ACC112 (cell line): ENCODE results near the gene SMARCA4.
"Not testable (repeated sequence)": the region's sequence is repeated elsewhere in the genome, so short reads cannot be mapped to it uniquely, and the experiment has no call there.

Source experiments
- H2AFZ ChIP-seq: fragments of 200-600 bp; sonication (generic); one replicate; pipeline ENCODE4 v1.6.0; 2017; ENCODE audit warnings: antibody characterized with exemption, low read length; ENCODE audit not compliant: unreplicated experiment
- H3K27ac ChIP-seq: fragments of 200-600 bp; sonication (generic); 2 replicates; pipeline ENCODE4 v1.5.1; 2014; ENCODE audit warnings: low read depth, mild to moderate bottlenecking, antibody characterized with exemption, low read length, moderate library complexity
- H3K27me3 ChIP-seq: fragments of 200-600 bp; sonication (generic); 2 replicates; pipeline ENCODE4 v1.6.1; 2014; ENCODE audit warnings: mild to moderate bottlenecking, antibody characterized with exemption, low read length, moderate library complexity, mixed read lengths; ENCODE audit not compliant: insufficient read depth
- H3K36me3 ChIP-seq: fragments of 200-600 bp; sonication (generic); 2 replicates; pipeline ENCODE4 v1.6.1; 2016; ENCODE audit warnings: mild to moderate bottlenecking, antibody characterized with exemption, low read length, moderate library complexity, mixed read lengths; ENCODE audit not compliant: insufficient read depth
- H3K4me1 ChIP-seq: fragments of 200-600 bp; sonication (generic); one replicate; pipeline ENCODE4 v1.6.1; 2016; ENCODE audit warnings: low read length, mixed read lengths; ENCODE audit not compliant: insufficient read depth, unreplicated experiment, control insufficient read depth
- H3K4me3 ChIP-seq: fragments of 200-600 bp; sonication (generic); 2 replicates; pipeline ENCODE4 v1.5.1; 2014; ENCODE audit warnings: mild to moderate bottlenecking, low read depth, low read length
- H3K79me2 ChIP-seq: fragments of 200-600 bp; sonication (generic); one replicate; pipeline ENCODE4 v1.6.0; 2016; ENCODE audit warnings: low read length; ENCODE audit not compliant: control insufficient read depth, unreplicated experiment, insufficient read depth

SMARCA4 gene

DNA sequence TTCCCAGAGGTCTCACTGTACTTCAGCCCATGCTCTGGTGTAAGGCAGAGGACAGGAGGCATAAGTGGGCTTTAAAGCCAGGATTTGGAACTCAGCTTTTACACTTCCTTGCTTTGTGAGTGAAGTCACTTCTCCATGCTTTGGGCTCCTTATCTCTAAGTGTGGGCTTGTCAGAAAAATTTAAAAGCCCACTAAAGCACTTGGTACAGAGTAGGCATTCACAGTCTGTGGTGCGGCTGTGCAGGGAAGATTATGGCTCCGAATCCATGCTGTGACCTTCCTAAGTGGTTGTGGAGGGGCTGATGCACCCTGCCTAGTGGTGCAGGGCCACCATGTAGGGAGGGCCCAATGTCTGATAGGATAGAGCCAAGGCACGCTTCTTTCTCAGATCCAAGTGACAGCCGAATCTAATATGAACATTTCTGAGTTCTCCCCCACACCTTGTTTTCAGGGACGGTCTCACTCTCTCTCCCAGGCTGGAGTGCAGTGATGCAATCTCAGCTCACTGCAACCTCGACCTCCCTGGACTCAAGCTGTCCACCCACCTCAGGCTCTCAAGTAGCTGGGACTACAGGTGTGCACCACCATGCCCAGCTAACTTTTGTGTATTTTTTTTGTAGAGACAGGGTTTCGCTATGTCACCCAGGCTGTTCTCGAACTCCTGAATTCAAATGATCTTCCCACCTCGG, 25.3 kb upstream of the SMARCA4 start:
- Histone ChIP-seq H3K79me2 (peaks cover 7% of the 10 kb centered on the region), H3K27ac (no peak overlapping the region), H3K27me3 (no peaks in the 10 kb centered on the region), H3K4me3 (no peak overlapping the region), H3K4me1 (peaks cover 3% of the 10 kb centered on the region), H2AFZ (no peak overlapping the region), H3K36me3 (no peaks in the 10 kb centered on the region)

DNA sequence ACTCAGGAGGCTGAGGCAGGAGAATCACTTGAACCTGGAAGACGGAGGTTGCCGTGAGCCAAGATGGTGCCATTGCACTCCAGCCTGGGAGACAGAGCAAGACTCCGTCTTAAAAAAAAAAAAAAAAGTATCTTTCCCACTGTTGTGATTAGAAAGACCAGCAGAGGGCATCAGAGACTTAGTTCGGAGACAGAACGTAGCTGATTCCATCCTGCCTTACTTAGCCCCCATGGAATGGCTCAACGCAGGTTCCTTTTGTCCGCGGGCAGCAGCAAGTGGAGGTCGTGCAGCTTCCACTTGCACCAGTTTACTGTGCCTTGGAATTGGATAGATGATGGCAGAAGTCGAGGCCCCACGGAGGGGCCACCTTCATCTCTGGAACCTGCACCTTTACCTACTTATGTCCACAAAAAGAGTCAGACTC, 24.2 kb upstream of the SMARCA4 start:
- Histone ChIP-seq H2AFZ (no peak overlapping the region), H3K36me3 (no peaks in the 10 kb centered on the region)

DNA sequence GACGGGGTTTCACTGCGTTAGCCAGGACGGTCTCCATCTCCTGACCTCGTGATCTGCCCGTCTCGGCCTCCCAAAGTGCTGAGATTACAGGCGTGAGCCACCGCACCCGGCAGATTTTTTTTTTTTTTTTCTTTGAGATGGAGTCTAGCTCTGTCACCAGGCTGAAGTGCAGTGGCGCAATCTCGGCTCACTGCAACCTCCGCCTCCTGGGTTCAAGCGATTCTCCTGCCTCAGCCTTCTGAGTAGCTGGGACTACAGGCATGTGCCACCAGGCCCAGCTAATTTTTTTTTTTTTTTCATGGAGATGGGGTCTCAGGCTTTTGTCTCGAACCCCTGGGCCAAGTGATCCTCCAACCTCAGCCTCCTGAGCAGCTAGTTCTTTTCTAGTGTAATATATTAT, 19.2 kb upstream of the SMARCA4 start:
- not testable (repeated sequence) for H2AFZ ChIP-seq, H3K27ac ChIP-seq, H3K36me3 ChIP-seq, H3K4me3 ChIP-seq, H3K27me3 ChIP-seq, H3K79me2 ChIP-seq, H3K4me1 ChIP-seq

More for the DNA sequence above, 24.2 kb upstream of the SMARCA4 start:
- H3K79me2 ChIP-seq, result peaks cover 2% of the 10 kb centered on the region
- no peaks in the 10 kb centered on the region for H3K27me3 ChIP-seq
- H3K4me3 ChIP-seq, result no peak overlapping the region
- H3K27ac ChIP-seq, result no peak overlapping the region
- H3K4me1 ChIP-seq, result peaks cover 3% of the 10 kb centered on the region

DNA sequence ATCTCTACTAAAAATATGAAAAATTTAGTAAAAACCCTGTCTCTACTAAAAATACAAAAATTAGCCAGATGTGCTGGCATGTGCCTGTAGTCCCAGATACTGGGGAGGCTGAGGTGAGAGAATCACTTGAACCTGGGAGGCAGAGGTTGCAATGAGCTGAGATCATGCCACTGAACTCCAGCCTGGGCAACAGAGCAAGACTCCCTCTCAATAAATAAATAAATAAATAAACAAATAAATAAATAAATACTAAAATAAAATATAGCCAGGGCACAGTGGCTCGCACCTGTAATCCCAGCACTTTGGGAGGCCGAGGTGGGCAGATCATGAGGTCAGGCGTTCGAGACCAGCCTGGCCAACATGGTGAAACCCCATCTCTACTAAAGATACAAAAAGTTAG, 17.4 kb upstream of the SMARCA4 start:
- H3K4me1 ChIP-seq, H3K36me3 ChIP-seq, H3K27me3 ChIP-seq: not testable (repeated sequence)

DNA sequence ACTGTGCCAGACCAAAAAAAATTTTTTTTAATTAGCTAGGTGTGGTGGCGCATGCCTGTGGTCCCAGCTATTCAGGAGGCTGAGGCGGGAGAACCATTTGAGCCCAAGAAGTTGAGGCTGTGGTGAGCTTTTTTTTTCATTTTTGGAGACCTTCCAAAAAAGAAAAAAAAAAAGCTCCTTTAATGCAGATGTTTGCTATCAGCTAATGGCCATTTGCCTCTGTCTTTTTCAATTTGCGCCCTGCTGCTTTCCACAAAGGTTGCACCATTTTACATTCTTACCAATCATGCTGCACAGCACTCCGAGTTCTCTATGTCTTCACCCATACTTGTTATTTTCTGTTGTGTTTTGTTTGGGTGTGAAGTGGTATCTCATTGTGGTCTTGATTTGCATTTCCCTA, 15.6 kb upstream of the SMARCA4 start:
- Histone ChIP-seq H2AFZ (no peak overlapping the region), H3K27ac (no peak overlapping the region), H3K79me2 (no peaks in the 10 kb centered on the region), H3K36me3 (no peaks in the 10 kb centered on the region), H3K4me1 (no peaks in the 10 kb centered on the region), H3K27me3 (no peaks in the 10 kb centered on the region), H3K4me3 (no peak overlapping the region)

More for the DNA sequence above, 17.4 kb upstream of the SMARCA4 start:
- H2AFZ ChIP-seq, H3K79me2 ChIP-seq, H3K27ac ChIP-seq, H3K4me3 ChIP-seq: not testable (repeated sequence)

DNA sequence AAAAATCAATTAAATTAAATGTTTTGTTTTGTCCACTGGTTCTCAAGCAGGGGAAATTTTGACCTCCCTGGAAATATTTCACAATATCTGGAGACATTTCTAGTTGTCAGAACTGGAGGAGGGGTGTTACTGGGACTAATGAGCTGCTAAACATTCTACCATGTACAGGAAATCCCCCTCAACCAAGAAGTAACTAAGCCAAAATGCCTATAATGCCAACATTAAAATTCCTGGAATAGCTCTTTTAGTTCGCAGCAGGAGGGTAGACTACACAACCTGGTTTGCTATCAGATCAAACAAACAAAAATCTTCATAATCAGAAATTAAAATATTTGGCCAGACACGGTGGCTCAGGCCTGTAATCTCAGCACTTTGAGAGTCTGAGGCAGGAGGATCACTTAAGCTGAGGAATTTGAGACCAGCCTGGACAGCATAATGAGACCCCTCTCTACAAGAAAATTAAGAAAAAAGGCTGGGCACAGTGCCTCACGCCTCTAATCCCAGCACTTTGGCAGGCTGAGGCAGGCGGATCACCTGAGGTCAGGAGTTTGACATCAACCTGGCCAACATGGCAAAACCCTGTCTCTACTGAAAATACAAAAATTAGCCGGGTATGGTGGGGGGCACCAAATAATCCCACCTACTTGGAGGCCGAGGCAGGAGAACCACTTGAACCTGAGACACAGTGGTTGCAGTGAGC, 13.7 kb upstream of the SMARCA4 start:
- Histone ChIP-seq H3K79me2 (no peaks in the 10 kb centered on the region), H3K36me3 (no peaks in the 10 kb centered on the region), H3K4me1 (no peaks in the 10 kb centered on the region), H3K27me3 (no peaks in the 10 kb centered on the region), H3K27ac (no peak overlapping the region), H3K4me3 (no peak overlapping the region), H2AFZ (no peak overlapping the region)

DNA sequence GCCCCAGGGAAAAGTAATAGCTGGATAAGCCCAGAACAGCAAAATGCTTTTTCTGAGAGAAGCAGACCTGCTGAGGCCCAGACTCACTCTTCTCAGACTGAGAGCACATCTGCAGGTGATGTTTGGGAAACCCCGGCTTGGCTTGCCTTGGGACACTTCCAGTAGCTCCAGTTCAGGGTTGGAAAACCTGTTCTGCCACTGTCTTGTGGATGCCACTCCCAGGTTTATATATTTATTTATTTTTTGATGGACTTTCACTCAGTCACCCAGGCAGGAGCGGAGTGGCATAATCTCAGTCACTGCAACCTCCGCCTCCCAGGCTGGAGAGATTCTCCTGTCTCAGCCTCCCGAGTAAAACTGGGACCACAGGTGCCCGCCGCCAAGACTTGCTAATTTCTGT, 8.0 kb upstream of the SMARCA4 start:
- Histone ChIP-seq H3K27ac (no peak overlapping the region), H3K4me1 (peaks cover 5% of the 10 kb centered on the region), H3K27me3 (no peaks in the 10 kb centered on the region), H3K79me2 (no peaks in the 10 kb centered on the region), H3K36me3 (no peaks in the 10 kb centered on the region), H2AFZ (no peak overlapping the region), H3K4me3 (no peak overlapping the region)

DNA sequence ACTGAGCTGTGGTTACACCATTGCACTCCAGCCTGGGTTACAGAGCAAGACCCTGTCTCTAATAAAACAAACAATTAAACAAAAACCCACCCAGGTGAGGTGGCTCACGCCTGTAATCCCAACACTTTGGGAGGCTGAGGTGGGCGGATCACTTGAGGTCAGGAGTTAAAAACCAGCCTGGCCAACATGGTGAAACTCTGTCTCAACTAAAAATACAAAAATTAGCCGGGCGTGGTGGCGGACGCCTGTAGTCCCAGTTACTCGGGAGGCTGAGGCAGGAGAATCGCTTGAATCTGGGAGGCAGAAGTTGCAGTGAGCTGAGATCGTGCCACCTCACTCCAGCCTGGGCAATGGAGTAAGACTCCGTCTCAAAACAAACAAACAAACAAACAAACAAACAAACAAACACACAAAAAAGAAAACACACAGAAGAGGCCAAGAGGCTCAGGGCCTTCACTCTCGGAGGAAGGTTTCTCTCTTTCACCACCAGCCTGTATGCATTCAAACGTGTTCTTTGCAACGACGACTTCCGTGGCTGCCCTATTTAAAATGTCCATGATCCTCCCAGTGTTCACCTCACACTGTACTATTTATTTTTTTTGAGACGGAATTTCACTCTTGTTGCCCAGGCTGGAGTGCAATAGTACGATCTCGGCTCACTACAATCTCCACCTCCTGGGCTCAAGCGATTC, 1.4 kb upstream of the SMARCA4 start:
- peak overlapping the region; percentile 77 for H3K4me3 ChIP-seq
- H3K27me3 ChIP-seq, H3K27ac ChIP-seq: not testable (repeated sequence)

DNA sequence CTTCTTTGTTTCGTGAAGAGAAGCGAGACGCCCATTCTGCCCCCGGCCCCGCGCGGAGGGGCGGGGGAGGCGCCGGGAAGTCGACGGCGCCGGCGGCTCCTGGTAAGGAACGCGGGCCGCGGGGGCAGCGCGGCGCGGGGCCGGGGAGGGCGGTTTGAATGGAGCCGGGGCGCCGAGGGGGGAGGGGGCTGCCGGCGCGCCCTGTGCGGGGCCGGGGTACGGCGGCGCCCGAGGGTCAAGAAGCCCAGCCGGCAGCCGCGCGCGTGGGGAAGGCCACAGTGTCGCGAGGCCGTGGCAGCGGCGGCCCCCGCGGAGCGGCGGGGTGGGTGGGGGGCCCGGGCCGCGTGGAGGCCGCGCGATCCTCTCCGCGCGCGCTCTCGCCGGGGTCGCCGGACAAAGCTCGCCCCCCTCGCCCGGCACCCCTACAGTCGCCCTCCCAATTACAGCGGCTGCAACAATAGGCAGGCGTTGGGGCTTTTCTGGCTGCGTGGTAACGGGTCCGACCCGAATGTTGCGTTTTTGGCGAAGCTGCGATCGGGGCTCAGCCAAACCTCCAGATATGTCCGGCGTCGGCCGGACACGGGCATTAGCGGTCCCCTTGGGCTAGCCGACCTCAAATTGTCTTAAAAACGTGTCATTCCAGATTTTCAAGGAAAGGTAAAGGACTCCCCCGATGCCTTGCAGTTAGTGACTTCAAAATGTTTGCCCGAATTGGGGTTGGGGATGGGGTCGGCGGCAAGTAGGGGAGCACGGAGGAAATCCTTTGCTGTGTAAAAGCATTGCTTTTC, 437 bp downstream of the SMARCA4 start:
- Histone ChIP-seq H3K4me1 (no peaks in the 10 kb centered on the region), H3K36me3 (no peaks in the 10 kb centered on the region), H3K27ac (peak overlapping the region; percentile 64), H3K27me3 (no peaks in the 10 kb centered on the region), H2AFZ (peak overlapping the region; percentile 55), H3K4me3 (peak overlapping the region; percentile 100), H3K79me2 (peaks cover 50% of the 10 kb centered on the region)

More for the DNA sequence above, 1.4 kb upstream of the SMARCA4 start:
- H3K4me1 ChIP-seq, H3K36me3 ChIP-seq, H2AFZ ChIP-seq: not testable (repeated sequence)
- H3K79me2 ChIP-seq, result peaks cover 34% of the 10 kb centered on the region

DNA sequence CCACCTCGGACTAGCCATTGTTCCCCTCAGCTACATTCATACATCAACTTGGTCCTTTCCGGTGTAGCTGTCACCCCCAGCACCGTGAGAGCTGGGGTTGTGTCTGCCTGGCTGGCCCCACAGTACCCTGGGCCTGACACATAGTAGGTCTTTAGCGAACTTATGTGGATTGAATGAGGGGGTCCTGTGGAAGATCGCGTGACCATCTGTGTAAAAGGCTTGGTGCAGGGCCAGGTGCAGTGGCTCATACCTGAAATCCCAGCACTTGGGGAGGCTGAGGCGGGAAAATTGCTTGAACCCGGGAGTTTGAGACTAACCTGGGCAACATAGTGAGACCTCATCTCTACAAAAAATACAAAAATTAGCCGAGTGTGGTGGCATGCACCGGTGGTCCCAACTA, 2.0 kb downstream of the SMARCA4 start:
- no peaks in the 10 kb centered on the region for H3K36me3 ChIP-seq
- H3K27ac ChIP-seq, result no peak overlapping the region
- H3K4me1 ChIP-seq, result no peaks in the 10 kb centered on the region
- H2AFZ ChIP-seq, result no peak overlapping the region
- no peaks in the 10 kb centered on the region for H3K27me3 ChIP-seq
- H3K79me2 ChIP-seq, result peaks cover 57% of the 10 kb centered on the region
- peak overlapping the region; percentile 49; the same call in 1 of the 2 replicates for H3K4me3 ChIP-seq
